Measurements from ENCODE around the gene STK39.

- no peak for TF ChIP-seq CTCF (IDR thresholded peaks at IDR 0.05)
- TF ChIP-seq POLR2A (IDR thresholded peaks at IDR 0.05), result no peak
Measured at GRCh38 chr2:167953776-167954175, 293.6 kb downstream of the STK39 start.

All from lower leg skin (tissue), 3 donors.